ENCODE results near the gene BGLAP. TPM values are rescaled to one million over a fixed set of nuclear protein-coding genes. Genes with fewer than 3 reads are reported as not detected.

The BGLAP gene
- total and polyA plus RNA-seq, 2 donors (not counting 1 experiment from before 2014, with no cell fraction given), result 3.1 to 7.4 TPM

GRCh38 chr1:156220226-156220625, 21.8 kb upstream of the BGLAP start:
- Histone ChIP-seq H2AFZ (ENCODE audit: insufficient read depth, low read depth, low read length, poor library complexity, severe bottlenecking) (no peak overlapping the region), H4K20me1 (ENCODE audit: control insufficient read depth, insufficient read depth, low read length, poor library complexity, severe bottlenecking) (peaks cover 24% of the 10 kb centered on the region), H3K4me2 (replicated peaks; ENCODE audit: low read depth, low read length, poor library complexity, severe bottlenecking) (no peak overlapping the region), H3K27ac (ENCODE audit: low read length in 2 of 2) (no peak overlapping the region), H3K27me3 (replicated peaks in 1 of 4; ENCODE audit: control extremely low read depth in 1 of 4, control insufficient read depth in 3 of 4, insufficient read depth in 4 of 4, low read length in 3 of 4) (no peaks in the 10 kb centered on the region), H3K4me3 (ENCODE audit: control extremely low read depth in 1 of 5, extremely low read depth in 1 of 5, insufficient read depth in 1 of 5, low read depth in 2 of 5, low read length in 4 of 5) (no peak overlapping the region), H3K9ac (ENCODE audit: low read length) (no peak overlapping the region), H3K4me1 (ENCODE audit: control insufficient read depth in 2 of 2, insufficient read depth in 2 of 2, low read length in 2 of 2) (no peaks in the 10 kb centered on the region), H3K79me2 (ENCODE audit: control insufficient read depth, insufficient read depth, low read length) (peaks cover 59% of the 10 kb centered on the region), H3K9me3 (ENCODE audit: control extremely low read depth in 1 of 3, control insufficient read depth in 2 of 3, insufficient read depth in 1 of 3, low read length in 2 of 3) (no peaks in the 10 kb centered on the region), H3K36me3 (replicated peaks in 1 of 2; ENCODE audit: control extremely low read depth in 1 of 2, control insufficient read depth in 1 of 2, extremely low read depth in 1 of 2, insufficient read depth in 2 of 2, low read length in 1 of 2) (peaks cover 22 to 35% of the 10 kb centered on the region in 2 experiments)
- Mint-ChIP-seq H3K27me3 (no peaks in the 10 kb centered on the region), H3K27ac (no peak overlapping the region), H3K4me1 (peaks cover 10% of the 10 kb centered on the region), H3K4me3 (no peak overlapping the region), H3K9me3 (ENCODE audit: insufficient read depth) (no peaks in the 10 kb centered on the region)
- WGBS (ENCODE audit: insufficient coverage), result 87% methylated on average over 3 of the region's 9 CpGs
- DNase-seq (no peak), ATAC-seq (ENCODE audit: low read depth) (no peak)
- CTCF ChIA-PET, result interaction anchor here (0.5 to 14.5 kb wide), 3 partner anchors 60 to 831 kb away, joined by 3 to 381 read pairs (median 3); no protein-coding TSS in a partner anchor
- TF ChIP-seq EZH2 (IDR thresholded peaks at IDR 0.05; ENCODE audit: borderline replicate concordance, insufficient read depth, low read depth, low read length, poor library complexity, severe bottlenecking) (no peak), CTCF (IDR thresholded peaks at IDR 0.05) (no peak)
- POLR2A ChIA-PET, result no interaction called here
- intact Hi-C loops (cut with micrococcal nuclease), result no loop called here

GRCh38 chr1:156221986-156222692, 19.8 kb upstream of the BGLAP start:
- DNase-seq (no peak), ATAC-seq (ENCODE audit: low read depth) (no peak)
- 95% methylated on average over 8 of the region's 13 CpGs for WGBS (ENCODE audit: insufficient coverage)
- Histone ChIP-seq H4K20me1 (ENCODE audit: control insufficient read depth, insufficient read depth, low read length, poor library complexity, severe bottlenecking) (peaks cover 24% of the 10 kb centered on the region), H2AFZ (ENCODE audit: insufficient read depth, low read depth, low read length, poor library complexity, severe bottlenecking) (no peak overlapping the region), H3K4me1 (ENCODE audit: control insufficient read depth in 2 of 2, insufficient read depth in 2 of 2, low read length in 2 of 2) (no peaks in the 10 kb centered on the region), H3K9ac (ENCODE audit: low read length) (no peak overlapping the region), H3K27me3 (replicated peaks in 1 of 4; ENCODE audit: control extremely low read depth in 1 of 4, control insufficient read depth in 3 of 4, insufficient read depth in 4 of 4, low read length in 3 of 4) (no peaks in the 10 kb centered on the region), H3K9me3 (ENCODE audit: control extremely low read depth in 1 of 3, control insufficient read depth in 2 of 3, insufficient read depth in 1 of 3, low read length in 2 of 3) (no peaks in the 10 kb centered on the region), H3K36me3 (replicated peaks in 1 of 2; ENCODE audit: control extremely low read depth in 1 of 2, control insufficient read depth in 1 of 2, extremely low read depth in 1 of 2, insufficient read depth in 2 of 2, low read length in 1 of 2) (peaks cover 25 to 42% of the 10 kb centered on the region in 2 experiments), H3K79me2 (ENCODE audit: control insufficient read depth, insufficient read depth, low read length) (peaks cover 54% of the 10 kb centered on the region), H3K27ac (ENCODE audit: low read length in 2 of 2) (no peak overlapping the region), H3K4me2 (replicated peaks; ENCODE audit: low read depth, low read length, poor library complexity, severe bottlenecking) (no peak overlapping the region), H3K4me3 (ENCODE audit: control extremely low read depth in 1 of 5, extremely low read depth in 1 of 5, insufficient read depth in 1 of 5, low read depth in 2 of 5, low read length in 4 of 5) (no peak overlapping the region)
- no peaks in the 10 kb centered on the region for H3K27me3 Mint-ChIP-seq
- intact Hi-C loops (cut with micrococcal nuclease), result no loop called here
- ChIA-PET CTCF (interaction anchor here (0.9 to 14.5 kb wide), 3 partner anchors 13 to 125 kb away, joined by 3 to 381 read pairs (median 3); no protein-coding TSS in a partner anchor), POLR2A (interaction anchor here (0.6 kb wide), 1 partner anchor 236 kb away, joined by 14 read pairs; no protein-coding TSS in a partner anchor)
- H3K4me3 Mint-ChIP-seq, result no peak overlapping the region
- TF ChIP-seq CTCF (IDR thresholded peaks at IDR 0.05), result no peak
- TF ChIP-seq EZH2 (IDR thresholded peaks at IDR 0.05; ENCODE audit: borderline replicate concordance, insufficient read depth, low read depth, low read length, poor library complexity, severe bottlenecking), result no peak
- H3K27ac Mint-ChIP-seq, result no peak overlapping the region
- H3K4me1 Mint-ChIP-seq, result peaks cover 14% of the 10 kb centered on the region
- no peaks in the 10 kb centered on the region for H3K9me3 Mint-ChIP-seq (ENCODE audit: insufficient read depth)

Measured in B cell (primary cell).